Measurements from ENCODE around the gene OR8H3. TPM values are rescaled to one million over a fixed set of nuclear protein-coding genes. Genes with fewer than 3 reads are reported as not detected.

The OR8H3 gene
- total RNA-seq, 2 donors from 2014 or later, result not detected

DNA sequence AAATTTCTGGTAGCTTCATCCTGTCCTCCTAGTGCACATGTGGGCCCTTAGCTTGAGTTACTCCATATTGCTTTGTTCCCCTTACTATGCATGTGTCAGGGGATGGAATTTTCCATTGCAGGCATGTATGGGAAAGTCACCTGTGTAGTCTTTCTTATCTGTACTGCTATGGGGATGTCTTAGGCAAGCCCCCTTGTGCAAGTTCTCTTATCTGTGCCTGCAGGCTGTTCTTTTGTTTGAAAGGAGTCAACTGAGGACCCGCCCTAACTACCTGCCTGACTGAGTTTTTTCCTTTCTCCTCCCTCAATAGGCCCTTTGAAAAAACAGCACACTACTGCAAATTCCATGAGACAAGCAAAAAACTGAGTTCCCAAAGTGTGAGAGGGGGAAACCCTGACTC, 29.2 kb downstream of the OR8H3 start:
- no peaks in the 10 kb centered on the region for H3K36me3 ChIP-seq
- intact Hi-C loops (cut with DNase I), result no loop called here
- H3K4me1 ChIP-seq, result no peaks in the 10 kb centered on the region
- no peak overlapping the region for H3K27ac ChIP-seq
- no peaks in the 10 kb centered on the region for H3K27me3 ChIP-seq
- no peak overlapping the region for H3K4me3 ChIP-seq
- DNase-seq, result no peak
- TF ChIP-seq, protein P1, sequence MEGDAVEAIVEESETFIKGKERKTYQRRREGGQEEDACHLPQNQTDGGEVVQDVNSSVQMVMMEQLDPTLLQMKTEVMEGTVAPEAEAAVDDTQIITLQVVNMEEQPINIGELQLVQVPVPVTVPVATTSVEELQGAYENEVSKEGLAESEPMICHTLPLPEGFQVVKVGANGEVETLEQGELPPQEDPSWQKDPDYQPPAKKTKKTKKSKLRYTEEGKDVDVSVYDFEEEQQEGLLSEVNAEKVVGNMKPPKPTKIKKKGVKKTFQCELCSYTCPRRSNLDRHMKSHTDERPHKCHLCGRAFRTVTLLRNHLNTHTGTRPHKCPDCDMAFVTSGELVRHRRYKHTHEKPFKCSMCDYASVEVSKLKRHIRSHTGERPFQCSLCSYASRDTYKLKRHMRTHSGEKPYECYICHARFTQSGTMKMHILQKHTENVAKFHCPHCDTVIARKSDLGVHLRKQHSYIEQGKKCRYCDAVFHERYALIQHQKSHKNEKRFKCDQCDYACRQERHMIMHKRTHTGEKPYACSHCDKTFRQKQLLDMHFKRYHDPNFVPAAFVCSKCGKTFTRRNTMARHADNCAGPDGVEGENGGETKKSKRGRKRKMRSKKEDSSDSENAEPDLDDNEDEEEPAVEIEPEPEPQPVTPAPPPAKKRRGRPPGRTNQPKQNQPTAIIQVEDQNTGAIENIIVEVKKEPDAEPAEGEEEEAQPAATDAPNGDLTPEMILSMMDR (IDR thresholded peaks at IDR 0.05), result no peak
- no peaks in the 10 kb centered on the region for H3K9me3 ChIP-seq
- no peak overlapping the region for H3K9ac ChIP-seq (ENCODE audit: low read depth in 2 of 2, low read length in 2 of 2)

GRCh38 chr11:56152333-56152732, 30.2 kb downstream of the OR8H3 start:
- TF ChIP-seq, protein P1 (IDR thresholded peaks at IDR 0.05), result no peak
- Histone ChIP-seq H3K27ac (no peak overlapping the region), H3K4me1 (no peaks in the 10 kb centered on the region), H3K4me3 (no peak overlapping the region), H3K36me3 (no peaks in the 10 kb centered on the region), H3K9ac (ENCODE audit: low read depth in 2 of 2, low read length in 2 of 2) (no peak overlapping the region), H3K27me3 (no peaks in the 10 kb centered on the region), H3K9me3 (no peaks in the 10 kb centered on the region)
- no peak for DNase-seq
- intact Hi-C loops (cut with DNase I), result no loop called here

GRCh38 chr11:56160217-56160616, 38.0 kb downstream of the OR8H3 start, which contains the start of gene OR8K5:
TSS of gene OR8K5 (minus strand) at chr11:56160317. CDS start at chr11:56160317, 0 bp downstream.
- no peak within 1 kb of the TSS for H3K9ac ChIP-seq (ENCODE audit: low read depth in 2 of 2, low read length in 2 of 2)
- DNase-seq, result no peak
- H3K4me1 ChIP-seq, result no peaks in the 10 kb centered on the region
- H3K4me3 ChIP-seq, result no peak within 1 kb of the TSS
- no peaks in the 10 kb centered on the region for H3K36me3 ChIP-seq
- TF ChIP-seq, protein P1 (IDR thresholded peaks at IDR 0.05), result no peak
- no peaks in the 10 kb centered on the region for H3K9me3 ChIP-seq
- intact Hi-C loops (cut with DNase I), result no loop called here
- no peak within 1 kb of the TSS for H3K27ac ChIP-seq
- H3K27me3 ChIP-seq, result no peaks in the 10 kb centered on the region

DNA sequence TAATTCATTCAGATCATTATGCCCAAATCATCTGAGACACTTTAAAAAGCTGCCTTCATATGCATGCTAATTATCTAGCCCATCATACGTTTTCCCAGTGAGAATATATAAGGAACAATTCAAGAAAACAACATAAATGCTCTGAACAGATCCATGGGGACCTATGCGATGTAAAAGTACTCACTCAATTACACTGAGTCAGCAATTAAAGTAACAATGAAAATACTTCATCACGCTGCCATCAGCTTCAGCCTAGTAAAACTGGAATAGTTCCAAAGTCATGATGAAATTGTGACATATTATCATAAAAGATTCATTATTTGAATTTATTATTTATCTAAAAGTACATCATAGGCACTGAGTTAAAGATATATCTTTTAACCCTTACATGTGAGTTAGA, 41.6 kb downstream of the OR8H3 start:
- Histone ChIP-seq H3K36me3 (no peaks in the 10 kb centered on the region), H3K27me3 (no peaks in the 10 kb centered on the region), H3K4me1 (no peaks in the 10 kb centered on the region), H3K4me3 (no peak overlapping the region), H3K9me3 (no peaks in the 10 kb centered on the region), H3K27ac (no peak overlapping the region), H3K9ac (ENCODE audit: low read depth in 2 of 2, low read length in 2 of 2) (no peak overlapping the region)
- intact Hi-C loops (cut with DNase I), result no loop called here
- TF ChIP-seq, protein P1 (IDR thresholded peaks at IDR 0.05), result no peak
- DNase-seq, result no peak

- intact Hi-C loops (cut with DNase I), result no loop called here
- TF ChIP-seq, protein P1 (IDR thresholded peaks at IDR 0.05), result no peak
- Histone ChIP-seq H3K9me3 (no peaks in the 10 kb centered on the region), H3K27me3 (no peaks in the 10 kb centered on the region), H3K36me3 (no peaks in the 10 kb centered on the region), H3K27ac (no peak overlapping the region), H3K9ac (ENCODE audit: low read depth in 2 of 2, low read length in 2 of 2) (no peak overlapping the region), H3K4me3 (no peak overlapping the region), H3K4me1 (no peaks in the 10 kb centered on the region)
- DNase-seq, result peak; percentile 23
Measured at GRCh38 chr11:56172256-56172830, 50.2 kb downstream of the OR8H3 start.

Other genes with a start within 250 kb of the OR8H3 start
- not detected for gene TRIM51, start 239.1 kb upstream of the OR8H3 start, total RNA-seq
- not detected for gene OR5W2, start 207.8 kb upstream of the OR8H3 start, total RNA-seq
- not detected for gene OR5I1, start 186.0 kb upstream of the OR8H3 start, total RNA-seq
- gene OR10AG1, start 152.4 kb upstream of the OR8H3 start, total RNA-seq, result not detected
- gene OR5F1, start 127.7 kb upstream of the OR8H3 start, total RNA-seq, result not detected
- gene OR5AS1, start 94.7 kb upstream of the OR8H3 start, total RNA-seq, result not detected
- gene OR8I2, start 29.1 kb upstream of the OR8H3 start, total RNA-seq, result not detected
- gene OR8H2, start 18.7 kb upstream of the OR8H3 start, total RNA-seq, result not detected
- not detected for gene OR8J3, start 17.8 kb downstream of the OR8H3 start, total RNA-seq
- gene OR8K5, start 37.9 kb downstream of the OR8H3 start, total RNA-seq, result not detected
- gene OR5J2, start 54.2 kb downstream of the OR8H3 start, total RNA-seq, result not detected
- gene OR5T2, start 111.9 kb downstream of the OR8H3 start, total RNA-seq, result not detected
- not detected for gene OR5T3, start 129.9 kb downstream of the OR8H3 start, total RNA-seq
- not detected for gene OR5T1, start 151.8 kb downstream of the OR8H3 start, total RNA-seq
- not detected for gene OR8H1, start 169.9 kb downstream of the OR8H3 start, total RNA-seq
- not detected for gene OR8K3, start 192.8 kb downstream of the OR8H3 start, total RNA-seq
- gene OR8K1, start 223.7 kb downstream of the OR8H3 start, total RNA-seq, result not detected
- gene OR8J1, start 231.9 kb downstream of the OR8H3 start, total RNA-seq, result not detected

All from colonic mucosa (tissue), 4 donors.